Left lung (tissue), 10 donors: ENCODE results near the gene TSNAX. TPM values are rescaled to one million over a fixed set of nuclear protein-coding genes. Genes with fewer than 3 reads are reported as not detected.

Experiments
- ATAC-seq: fragments of 200-7000 bp; cut with Tn5 transposase; one replicate; pipeline ENCODE4 v1.9.1; 2020; ENCODE audit warnings: moderate library complexity
- DNase-seq, 4 donors: peaks; one replicate each; pipeline ENCODE4 v3.0.0-alpha.2; 2013 to 2020
- H3K27ac ChIP-seq, 2 donors: fragments of 200-600 bp; sonication (generic) in 1 of 2; one replicate each; pipeline versions ENCODE4 v1.5.0 to v1.8.0; 2020 to 2021
- H3K27me3 ChIP-seq, 2 donors: fragments of 200-600 bp; sonication (generic) in 1 of 2; one replicate each; pipeline versions ENCODE4 v1.5.0 to v1.8.0; 2020 to 2021
- H3K36me3 ChIP-seq, 2 donors: fragments of 200-600 bp; sonication (generic) in 1 of 2; one replicate each; pipeline versions ENCODE4 v1.5.0 to v1.8.0; 2020 to 2021
- H3K4me1 ChIP-seq, 2 donors: fragments of 200-600 bp; one replicate each; pipeline ENCODE4 v1.8.0; 2021
- H3K4me3 ChIP-seq, 2 donors: fragments of 200-600 bp; sonication (generic) in 1 of 2; one replicate each; pipeline versions ENCODE4 v1.5.0 to v1.8.0; 2020 to 2021; ENCODE audit warnings: mild to moderate bottlenecking in 1 of 2
- H3K9me3 ChIP-seq, 2 donors: fragments of 200-600 bp; sonication (generic) in 1 of 2; one replicate each; pipeline versions ENCODE4 v1.5.0 to v1.8.0; 2020 to 2021
- CTCF ChIP-seq, 2 donors: fragments of 200-600 bp; sonication (generic) in 1 of 2; IDR thresholded peaks; one replicate each; pipeline versions ENCODE4 v1.5.0 to v1.8.0; 2021; ENCODE audit warnings: antibody characterized with exemption in 2 of 2
- intact Hi-C, 2 donors: fragments of 100-400 bp; cut with DNase I; formaldehyde crosslinking; loops; one replicate each; pipeline versions ENCODE4 v1.11.2 to v1.14.2; 2022
- polyA plus RNA-seq, 6 donors: library from polyadenylated mRNA; unstranded; fragments of 120-200 nt; gene quantifications; one replicate each; pipeline ENCODE4 v1.2.1, GENCODE V29; 2013; ENCODE audit not compliant: insufficient read length in 6 of 6
- total RNA-seq, 2 donors: library from RNA; stranded (reverse); fragmentation: NEBNext Ultra II Directional; extraction: Animal tissue kit (Norgen Biotek cat#: 25700); gene quantifications; one replicate each; pipeline ENCODE4 v1.2.1, GENCODE V29; 2021
- donor health status: DM: no; HTN: yes; CAD: no.
- donor health status: DM: no; HTN: no; CAD: no.

The TSNAX gene
- total and polyA plus RNA-seq, 8 donors = 29.1 to 63.7 (median 52.0) TPM

DNA sequence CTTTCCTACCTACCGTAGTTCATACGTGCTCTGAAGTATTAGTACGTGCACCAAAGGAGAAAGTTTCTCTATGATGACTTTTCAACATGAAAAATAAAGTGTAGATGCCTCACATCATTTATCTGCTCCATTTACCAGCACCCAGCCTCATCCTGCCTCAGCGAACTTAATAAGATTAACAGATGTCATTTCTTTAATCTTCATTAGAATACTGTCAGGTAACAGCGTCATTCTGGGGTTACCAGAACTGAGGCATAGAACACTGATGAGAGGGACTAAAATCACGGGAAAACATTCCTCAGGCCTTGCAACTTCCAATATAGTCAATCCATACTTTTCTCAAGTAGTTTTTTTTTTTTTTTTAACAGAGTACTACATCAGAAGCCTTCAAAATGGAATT, 54.9 kb downstream of the TSNAX start:
- intact Hi-C loops = no loop called here
- Histone ChIP-seq H3K27me3 (no peaks in the 10 kb centered on the region), H3K4me3 (no peak overlapping the region), H3K36me3 (no peaks in the 10 kb centered on the region), H3K9me3 (no peaks in the 10 kb centered on the region), H3K27ac (no peak overlapping the region), H3K4me1 (no peaks in the 10 kb centered on the region)
- DNase-seq (no peak), ATAC-seq (no peak)
- no peak for TF ChIP-seq CTCF (IDR thresholded peaks at IDR 0.05)

DNA sequence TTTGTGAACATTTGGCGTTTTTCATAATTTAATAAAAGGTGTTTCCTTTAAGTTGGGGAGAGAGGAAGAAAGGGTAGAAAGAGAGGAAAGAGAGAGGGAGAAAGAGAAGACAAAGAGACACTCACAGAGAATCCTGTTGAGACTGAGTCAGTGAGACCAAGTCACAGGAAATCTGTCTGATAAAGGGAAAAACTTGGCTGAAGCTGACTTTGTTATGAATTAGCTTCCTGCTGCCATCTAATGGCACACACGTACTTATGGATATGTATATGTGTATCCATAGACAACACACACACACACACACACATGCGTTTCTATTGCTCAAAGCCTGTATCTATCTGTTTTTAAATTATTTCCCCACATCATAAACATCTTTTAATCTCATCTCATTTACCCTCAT, 55.6 kb downstream of the TSNAX start:
- TF ChIP-seq CTCF (IDR thresholded peaks at IDR 0.05) = no peak
- Histone ChIP-seq H3K27me3 (no peaks in the 10 kb centered on the region), H3K27ac (no peak overlapping the region), H3K4me1 (no peaks in the 10 kb centered on the region), H3K36me3 (no peaks in the 10 kb centered on the region), H3K9me3 (no peaks in the 10 kb centered on the region), H3K4me3 (no peak overlapping the region)
- peak in 2 of 4 donors; percentile 53 to 66 for DNase-seq
- intact Hi-C loops = no loop called here
- peak; percentile 23 for ATAC-seq

DNA sequence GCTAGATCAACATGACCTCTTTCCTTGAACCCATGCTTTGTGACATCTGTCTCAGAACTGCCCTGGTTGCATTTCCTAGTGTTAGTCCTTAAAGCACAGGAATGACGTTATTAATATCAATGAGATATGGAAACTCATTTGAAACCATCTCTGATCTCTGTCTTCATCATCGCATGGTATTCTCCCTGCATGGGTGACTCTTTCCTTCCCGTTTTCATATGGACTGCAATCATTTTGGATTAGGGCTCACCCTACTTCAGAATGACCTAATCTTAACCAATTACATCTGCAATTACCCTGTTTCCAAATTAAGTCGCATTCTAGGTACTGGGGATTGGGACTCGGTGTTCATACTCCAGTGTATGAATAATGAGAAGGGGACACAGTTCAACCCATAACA, 56.5 kb downstream of the TSNAX start:
- H3K27me3 ChIP-seq = no peaks in the 10 kb centered on the region
- no peaks in the 10 kb centered on the region for H3K36me3 ChIP-seq
- H3K4me1 ChIP-seq = no peaks in the 10 kb centered on the region
- H3K4me3 ChIP-seq = no peak overlapping the region
- H3K27ac ChIP-seq = no peak overlapping the region
- DNase-seq = no peak
- H3K9me3 ChIP-seq = no peaks in the 10 kb centered on the region
- no peak for TF ChIP-seq CTCF (IDR thresholded peaks at IDR 0.05)
- intact Hi-C loops = no loop called here
- no peak for ATAC-seq

DNA sequence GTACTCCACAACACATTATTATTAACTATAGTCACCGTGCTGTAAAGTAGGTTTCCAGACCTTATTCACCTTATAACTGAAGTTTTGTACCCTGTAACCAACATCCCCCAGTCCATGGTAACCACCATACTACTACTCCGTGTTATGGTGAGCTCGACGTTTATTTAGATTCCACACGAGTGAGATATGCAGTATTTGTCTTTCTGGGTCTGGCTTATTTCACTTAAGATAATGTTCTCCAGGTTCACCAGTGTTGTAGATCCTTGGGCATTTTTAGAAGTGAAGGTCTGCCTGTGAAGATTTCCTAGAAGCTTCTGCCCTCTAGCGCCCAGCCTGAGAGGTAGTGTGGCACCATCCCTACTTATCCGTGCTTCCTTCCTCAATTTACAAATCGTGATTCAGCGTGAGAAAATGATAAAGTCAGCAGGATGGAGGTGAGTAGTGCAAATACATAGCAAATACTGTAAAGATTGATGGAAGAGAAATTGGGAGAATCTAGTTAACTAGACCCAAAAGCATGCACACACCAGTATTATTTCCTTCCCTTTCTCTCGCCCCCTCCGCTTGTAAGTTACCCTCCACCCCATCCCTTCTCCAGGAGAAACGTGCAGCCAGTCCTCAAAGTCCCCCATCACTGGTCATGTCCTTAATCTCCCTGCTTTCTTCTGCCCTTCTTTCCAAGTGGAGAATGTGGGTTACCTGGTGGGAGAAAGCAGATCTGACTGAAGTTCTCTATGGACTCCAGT, 62.2 kb downstream of the TSNAX start:
- peak in 3 of 4 donors; percentile 26 to 57 (median 41) for DNase-seq
- peak; percentile 94 for ATAC-seq
- Histone ChIP-seq H3K27ac (no peak overlapping the region), H3K36me3 (no peaks in the 10 kb centered on the region), H3K4me3 (no peak overlapping the region), H3K4me1 (peaks cover 0 to 6% of the 10 kb centered on the region in 2 donors), H3K27me3 (no peaks in the 10 kb centered on the region), H3K9me3 (no peaks in the 10 kb centered on the region)
- intact Hi-C loops = loop anchor here in 1 of 2 donors (5.0 kb wide), 1 partner anchor 233 kb away; no protein-coding TSS in a partner anchor
- peak; percentile 63 to 68 for TF ChIP-seq CTCF (IDR thresholded peaks at IDR 0.05)

- Histone ChIP-seq H3K36me3 (no peaks in the 10 kb centered on the region), H3K27ac (no peak overlapping the region), H3K4me1 (peaks cover 0 to 6% of the 10 kb centered on the region in 2 donors), H3K9me3 (no peaks in the 10 kb centered on the region), H3K4me3 (no peak overlapping the region), H3K27me3 (no peaks in the 10 kb centered on the region)
- DNase-seq = no peak
- no peak for TF ChIP-seq CTCF (IDR thresholded peaks at IDR 0.05)
- ATAC-seq = no peak
- intact Hi-C loops = loop anchor here in 1 of 2 donors (5.0 kb wide), 1 partner anchor 234 kb away; no protein-coding TSS in a partner anchor
Observed at GRCh38 chr1:231591466-231591865, 63.0 kb downstream of the TSNAX start.
